Measurements from ENCODE around the gene DNAJC15.

GRCh38 chr13:43107780-43108179 lies 84.4 kb downstream of the DNAJC15 start:
- no peak for TF ChIP-seq CTCF (conservative IDR thresholded peaks at IDR 0.05; ENCODE audit: low read depth, low read length)
- TF ChIP-seq EZH2 (IDR thresholded peaks at IDR 0.05; ENCODE audit: low read length, unreplicated experiment): no peak
